ENCODE results near the gene PPME1. TPM values are rescaled to one million over a fixed set of nuclear protein-coding genes. Genes with fewer than 3 reads are reported as not detected.

The PPME1 gene
- total RNA-seq, 1 donor from 2014 or later = 29.7 TPM

GRCh38 chr11:74257959-74258553 lies 87.0 kb downstream of the PPME1 start:
- Histone ChIP-seq H3K27me3 (no peaks in the 10 kb centered on the region), H3K36me3 (peaks cover 8 to 16% of the 10 kb centered on the region in 2 donors), H3K4me1 (peaks cover 0 to 15% of the 10 kb centered on the region in 2 donors), H3K4me3 (no peak overlapping the region), H3K27ac (no peak overlapping the region), H3K9me3 (no peaks in the 10 kb centered on the region)
- TF ChIP-seq, protein P1, sequence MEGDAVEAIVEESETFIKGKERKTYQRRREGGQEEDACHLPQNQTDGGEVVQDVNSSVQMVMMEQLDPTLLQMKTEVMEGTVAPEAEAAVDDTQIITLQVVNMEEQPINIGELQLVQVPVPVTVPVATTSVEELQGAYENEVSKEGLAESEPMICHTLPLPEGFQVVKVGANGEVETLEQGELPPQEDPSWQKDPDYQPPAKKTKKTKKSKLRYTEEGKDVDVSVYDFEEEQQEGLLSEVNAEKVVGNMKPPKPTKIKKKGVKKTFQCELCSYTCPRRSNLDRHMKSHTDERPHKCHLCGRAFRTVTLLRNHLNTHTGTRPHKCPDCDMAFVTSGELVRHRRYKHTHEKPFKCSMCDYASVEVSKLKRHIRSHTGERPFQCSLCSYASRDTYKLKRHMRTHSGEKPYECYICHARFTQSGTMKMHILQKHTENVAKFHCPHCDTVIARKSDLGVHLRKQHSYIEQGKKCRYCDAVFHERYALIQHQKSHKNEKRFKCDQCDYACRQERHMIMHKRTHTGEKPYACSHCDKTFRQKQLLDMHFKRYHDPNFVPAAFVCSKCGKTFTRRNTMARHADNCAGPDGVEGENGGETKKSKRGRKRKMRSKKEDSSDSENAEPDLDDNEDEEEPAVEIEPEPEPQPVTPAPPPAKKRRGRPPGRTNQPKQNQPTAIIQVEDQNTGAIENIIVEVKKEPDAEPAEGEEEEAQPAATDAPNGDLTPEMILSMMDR (IDR thresholded peaks at IDR 0.05) = no peak
- intact Hi-C loops (cut with DNase I) = loop anchor here (5.0 to 10.0 kb wide), 3 partner anchors 49 to 487 kb away; partner anchors contain the start of gene RNF169
- DNase-seq (ENCODE audit: low spot score in 2 of 2) = peak; percentile 13 to 77

DNA sequence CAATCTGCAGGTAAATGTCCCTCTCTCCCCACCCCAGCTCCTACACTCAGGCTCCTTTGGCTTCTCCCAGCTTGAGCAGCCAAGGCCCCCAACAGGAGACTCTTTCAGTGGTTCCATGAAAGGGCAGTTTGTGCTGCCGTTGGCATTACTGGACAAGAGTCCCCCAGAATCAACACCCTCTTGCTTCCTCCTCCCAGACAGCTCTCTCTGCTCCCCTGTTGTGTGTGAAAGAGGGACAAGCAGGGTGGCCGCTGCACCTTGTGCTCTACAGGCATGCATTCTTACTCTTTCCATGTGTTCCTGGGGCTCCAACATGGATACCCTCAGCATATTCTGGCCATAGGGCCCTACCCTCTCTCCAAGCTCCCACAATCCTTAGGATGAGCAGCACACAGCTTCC lies 91.6 kb downstream of the PPME1 start:
- intact Hi-C loops (cut with DNase I) = no loop called here
- Histone ChIP-seq H3K36me3 (no peaks in the 10 kb centered on the region), H3K9me3 (no peaks in the 10 kb centered on the region), H3K27ac (no peak overlapping the region), H3K27me3 (no peaks in the 10 kb centered on the region), H3K4me1 (peaks cover 0 to 11% of the 10 kb centered on the region in 2 donors), H3K4me3 (no peak overlapping the region)
- TF ChIP-seq, protein P1 (IDR thresholded peaks at IDR 0.05) = no peak
- no peak for DNase-seq (ENCODE audit: low spot score in 2 of 2)

DNA sequence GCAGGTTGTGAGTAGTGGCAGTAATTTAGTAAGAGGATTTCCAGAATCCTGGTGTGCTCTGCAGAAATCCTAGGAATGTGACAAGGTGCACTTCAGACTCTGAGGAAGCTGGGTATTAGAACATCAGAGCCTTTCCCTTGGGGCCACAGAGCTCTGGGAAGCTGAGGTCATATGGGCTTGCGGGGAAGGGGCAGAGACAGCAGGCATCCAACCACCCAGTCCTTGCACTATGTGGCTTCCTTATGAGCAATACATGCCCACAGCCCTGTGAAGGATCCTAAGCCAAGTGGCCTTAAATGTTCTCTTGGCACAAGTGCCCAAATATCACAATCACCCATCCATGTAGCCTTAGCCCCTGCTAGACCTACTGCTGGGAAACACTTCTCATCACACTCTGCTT lies 94.2 kb downstream of the PPME1 start:
- intact Hi-C loops (cut with DNase I) = no loop called here
- H3K4me1 ChIP-seq = no peaks in the 10 kb centered on the region
- no peaks in the 10 kb centered on the region for H3K27me3 ChIP-seq
- DNase-seq (ENCODE audit: low spot score in 2 of 2) = no peak
- no peaks in the 10 kb centered on the region for H3K9me3 ChIP-seq
- TF ChIP-seq, protein P1 (IDR thresholded peaks at IDR 0.05) = no peak
- no peak overlapping the region for H3K4me3 ChIP-seq
- no peak overlapping the region for H3K27ac ChIP-seq
- no peaks in the 10 kb centered on the region for H3K36me3 ChIP-seq

- TF ChIP-seq, protein P1 (IDR thresholded peaks at IDR 0.05) = no peak
- H3K4me1 ChIP-seq = no peaks in the 10 kb centered on the region
- H3K27ac ChIP-seq = no peak overlapping the region
- no peak overlapping the region for H3K4me3 ChIP-seq
- DNase-seq (ENCODE audit: low spot score in 2 of 2) = no peak
- H3K27me3 ChIP-seq = no peaks in the 10 kb centered on the region
- intact Hi-C loops (cut with DNase I) = no loop called here
- H3K9me3 ChIP-seq = no peaks in the 10 kb centered on the region
- H3K36me3 ChIP-seq = no peaks in the 10 kb centered on the region
These were observed 95.9 kb downstream of the PPME1 start for GRCh38 chr11:74267014-74267413.

DNA sequence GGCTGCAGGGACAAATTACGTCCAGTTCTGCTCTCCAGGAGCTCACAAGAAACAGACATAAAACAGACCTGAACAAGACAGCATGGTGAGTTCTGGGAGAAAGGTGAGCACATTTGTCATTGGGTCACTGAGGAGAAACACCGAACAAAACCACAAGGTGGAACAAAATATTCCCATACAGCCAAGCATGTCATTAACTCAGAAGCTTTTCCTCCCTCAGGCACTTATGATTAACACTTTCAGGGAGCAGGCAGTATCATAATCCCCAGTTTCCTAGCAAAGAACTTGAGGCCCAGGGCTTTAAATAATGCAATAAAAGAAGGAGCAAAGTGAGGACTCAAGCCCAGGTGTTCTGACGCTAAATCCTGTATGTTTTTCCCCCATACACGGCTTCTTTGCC lies 97.4 kb downstream of the PPME1 start:
- intact Hi-C loops (cut with DNase I) = no loop called here
- TF ChIP-seq, protein P1 (IDR thresholded peaks at IDR 0.05) = no peak
- Histone ChIP-seq H3K27ac (no peak overlapping the region), H3K27me3 (no peaks in the 10 kb centered on the region), H3K36me3 (no peaks in the 10 kb centered on the region), H3K9me3 (no peaks in the 10 kb centered on the region), H3K4me1 (no peaks in the 10 kb centered on the region), H3K4me3 (no peak overlapping the region)
- DNase-seq (ENCODE audit: low spot score in 2 of 2) = no peak
